Stimulated activated CD8-positive, alpha-beta memory T cell treated with anti-CD3 and anti-CD28 coated beads, Interleukin-12 subunit alpha, Interleukin-12 subunit beta, amount 100 ng/mL, for 1 hour (primary cell): ENCODE data around the gene GHRH.

Experiments
- DNase-seq: peaks from one replicate; pipeline ENCODE4 v3.0.0-alpha.2; 2020; ENCODE audit warnings: low read depth

Gene GHRH

GRCh38 chr20:37202267-37202943 is 59.2 kb downstream of the GHRH start:
- no peak for DNase-seq

GRCh38 chr20:37201827-37202162 is 59.8 kb downstream of the GHRH start:
- DNase-seq, result no peak
